Panc1 (cell line): ENCODE measurements around the gene ZNF580. TPM values are rescaled to one million over a fixed set of nuclear protein-coding genes. Genes with fewer than 3 reads are reported as not detected.

Source experiments
- ATAC-seq: fragments of 200-7000 bp; cut with Tn5 transposase; 2 replicates; pipeline ENCODE4 v1.9.1; 2020; ENCODE audit warnings: mild to moderate bottlenecking, moderate library complexity
- BruUV-seq: library from RNA; stranded (reverse); fragments of 400-500 nt; replicated peaks from 2 replicates; lab custom pipeline; 2021; lab: Mats Ljungman, UMichigan
- CTCF ChIA-PET: fragments of 300-600 bp; sonication (Branson Sonifier 250); formaldehyde crosslinking; loops from one replicate; lab custom pipeline; 2022; ENCODE audit warnings: antibody characterized with exemption; lab: Charles Lee
- POLR2A ChIA-PET: fragments of 300-600 bp; sonication (Branson Sonifier 250); formaldehyde crosslinking; loops from one replicate; lab custom pipeline; 2022; ENCODE audit warnings: antibody characterized with exemption; lab: Charles Lee
- DNase-seq: peaks from one replicate; pipeline ENCODE4 v3.0.0-alpha.2; 2010; ENCODE audit warnings: low read depth, low spot score
- H3K27ac ChIP-seq: 2 replicates; pipeline ENCODE4 v1.5.1; 2011; ENCODE audit warnings: mild to moderate bottlenecking, low read length, inconsistent platforms
- H3K27me3 ChIP-seq: fragments of 200-500 bp; sonication (Bioruptor generic); 2 replicates; pipeline ENCODE4 v1.6.0; 2014; ENCODE audit warnings: low read length, inconsistent platforms; ENCODE audit not compliant: control insufficient read depth, insufficient read depth
- H3K36me3 ChIP-seq: fragments of 200-500 bp; sonication (Bioruptor generic); 2 replicates; pipeline ENCODE4 v1.5.1; 2014; ENCODE audit warnings: inconsistent platforms, mild to moderate bottlenecking, low read length, moderate library complexity; ENCODE audit not compliant: control insufficient read depth, insufficient read depth
- H3K4me1 ChIP-seq: 2 replicates; pipeline ENCODE4 v1.5.1; 2011; ENCODE audit warnings: inconsistent platforms, mild to moderate bottlenecking, low read length, moderate library complexity; ENCODE audit not compliant: control insufficient read depth, insufficient read depth
- H3K4me3 ChIP-seq, 2 experiments: 2 replicates each; pipeline ENCODE4 v1.5.1; 2011 to 2012; ENCODE audit warnings: low read depth in 2 of 2, low read length in 2 of 2, mild to moderate bottlenecking in 2 of 2, inconsistent platforms in 1 of 2, moderate library complexity in 1 of 2
- H3K9me3 ChIP-seq: fragments of 200-500 bp; sonication (Bioruptor generic); 2 replicates; pipeline ENCODE4 v1.5.1; 2014; ENCODE audit warnings: low read depth, mild to moderate bottlenecking, inconsistent platforms, low read length, moderate library complexity; ENCODE audit not compliant: control insufficient read depth, insufficient read depth
- POLR2AphosphoS5 ChIP-seq: IDR thresholded peaks from 2 replicates; pipeline ENCODE4 v1.6.1; 2012; ENCODE audit warnings: mild to moderate bottlenecking, low read depth, low read length, moderate library complexity
- SIN3A ChIP-seq: IDR thresholded peaks from 2 replicates; pipeline ENCODE4 v1.6.1; 2012; ENCODE audit warnings: low read depth, mild to moderate bottlenecking, low read length, moderate library complexity, borderline replicate concordance; ENCODE audit not compliant: insufficient read depth
- TCF7L2 ChIP-seq: IDR thresholded peaks from 2 replicates; pipeline ENCODE4 v1.6.1; 2011; ENCODE audit warnings: mild to moderate bottlenecking, low read depth, low read length, inconsistent platforms
- in situ Hi-C: cut with HindIII; loops from 2 replicates; pipeline ENCODE4 v1.10.0; 2016; ENCODE audit warnings: low sequenced_read_pairs, low pct_unique_long_range_greater_than_20kb
- intact Hi-C: fragments of 100-400 bp; cut with micrococcal nuclease; formaldehyde crosslinking; loops from one replicate; pipeline ENCODE4 v1.10.0; 2022; ENCODE audit not compliant: unreplicated experiment
- total RNA-seq: library from RNA; stranded (reverse); gene quantifications from one replicate; pipeline ENCODE4 v1.2.1, GENCODE V29; 2021; ENCODE audit not compliant: unreplicated experiment
- TF ChIP-seq, protein P1 (sequence below): fragments of 450-650 bp; IDR thresholded peaks from 2 replicates; pipeline ENCODE4 v1.5.1; 2017; ENCODE audit warnings: mild to moderate bottlenecking
- TF ChIP-seq, protein P2 (sequence below), 2 experiments: IDR thresholded peaks; 2 replicates each; pipeline ENCODE4 v1.6.1; 2011 to 2012; ENCODE audit warnings: low read depth in 2 of 2, control low read depth in 1 of 2, low read length in 1 of 2, mild to moderate bottlenecking in 1 of 2, moderate library complexity in 1 of 2; ENCODE audit not compliant: insufficient read depth in 1 of 2

Gene ZNF580
- total RNA-seq, 1 experiment from 2014 or later, result 58.0 TPM

- ATAC-seq (no peak), DNase-seq (no peak)
- Histone ChIP-seq H3K9me3 (no peaks in the 10 kb centered on the region), H3K4me3 (no peak overlapping the region), H3K27me3 (no peaks in the 10 kb centered on the region), H3K27ac (no peak overlapping the region), H3K4me1 (no peaks in the 10 kb centered on the region), H3K36me3 (no peaks in the 10 kb centered on the region)
- ChIA-PET CTCF (interaction anchor here (0.7 kb wide), 2 partner anchors 8 to 20 kb away, joined by 3 to 7 read pairs; partner anchors contain the start of gene FIZ1), POLR2A (no interaction called here)
- BruUV-seq, result TSS peak; percentile 55
- intact Hi-C loops, result no loop called here
- in situ Hi-C loops, result no loop called here
- 0 out of 2 replicates have a peak, but pooled peaks have one; percentile 32 for TF ChIP-seq POLR2AphosphoS5
- no peak for TF ChIP-seq TCF7L2
- TF ChIP-seq, protein P1, sequence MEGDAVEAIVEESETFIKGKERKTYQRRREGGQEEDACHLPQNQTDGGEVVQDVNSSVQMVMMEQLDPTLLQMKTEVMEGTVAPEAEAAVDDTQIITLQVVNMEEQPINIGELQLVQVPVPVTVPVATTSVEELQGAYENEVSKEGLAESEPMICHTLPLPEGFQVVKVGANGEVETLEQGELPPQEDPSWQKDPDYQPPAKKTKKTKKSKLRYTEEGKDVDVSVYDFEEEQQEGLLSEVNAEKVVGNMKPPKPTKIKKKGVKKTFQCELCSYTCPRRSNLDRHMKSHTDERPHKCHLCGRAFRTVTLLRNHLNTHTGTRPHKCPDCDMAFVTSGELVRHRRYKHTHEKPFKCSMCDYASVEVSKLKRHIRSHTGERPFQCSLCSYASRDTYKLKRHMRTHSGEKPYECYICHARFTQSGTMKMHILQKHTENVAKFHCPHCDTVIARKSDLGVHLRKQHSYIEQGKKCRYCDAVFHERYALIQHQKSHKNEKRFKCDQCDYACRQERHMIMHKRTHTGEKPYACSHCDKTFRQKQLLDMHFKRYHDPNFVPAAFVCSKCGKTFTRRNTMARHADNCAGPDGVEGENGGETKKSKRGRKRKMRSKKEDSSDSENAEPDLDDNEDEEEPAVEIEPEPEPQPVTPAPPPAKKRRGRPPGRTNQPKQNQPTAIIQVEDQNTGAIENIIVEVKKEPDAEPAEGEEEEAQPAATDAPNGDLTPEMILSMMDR, result no peak
Observed at GRCh38 chr19:55619286-55619685, 21.5 kb upstream of the ZNF580 start.

GRCh38 chr19:55620410-55621204, 20.2 kb upstream of the ZNF580 start:
- no peak overlapping the region for H3K4me3 ChIP-seq
- DNase-seq, result no peak
- TF ChIP-seq POLR2AphosphoS5, result no peak
- TF ChIP-seq, protein P2, sequence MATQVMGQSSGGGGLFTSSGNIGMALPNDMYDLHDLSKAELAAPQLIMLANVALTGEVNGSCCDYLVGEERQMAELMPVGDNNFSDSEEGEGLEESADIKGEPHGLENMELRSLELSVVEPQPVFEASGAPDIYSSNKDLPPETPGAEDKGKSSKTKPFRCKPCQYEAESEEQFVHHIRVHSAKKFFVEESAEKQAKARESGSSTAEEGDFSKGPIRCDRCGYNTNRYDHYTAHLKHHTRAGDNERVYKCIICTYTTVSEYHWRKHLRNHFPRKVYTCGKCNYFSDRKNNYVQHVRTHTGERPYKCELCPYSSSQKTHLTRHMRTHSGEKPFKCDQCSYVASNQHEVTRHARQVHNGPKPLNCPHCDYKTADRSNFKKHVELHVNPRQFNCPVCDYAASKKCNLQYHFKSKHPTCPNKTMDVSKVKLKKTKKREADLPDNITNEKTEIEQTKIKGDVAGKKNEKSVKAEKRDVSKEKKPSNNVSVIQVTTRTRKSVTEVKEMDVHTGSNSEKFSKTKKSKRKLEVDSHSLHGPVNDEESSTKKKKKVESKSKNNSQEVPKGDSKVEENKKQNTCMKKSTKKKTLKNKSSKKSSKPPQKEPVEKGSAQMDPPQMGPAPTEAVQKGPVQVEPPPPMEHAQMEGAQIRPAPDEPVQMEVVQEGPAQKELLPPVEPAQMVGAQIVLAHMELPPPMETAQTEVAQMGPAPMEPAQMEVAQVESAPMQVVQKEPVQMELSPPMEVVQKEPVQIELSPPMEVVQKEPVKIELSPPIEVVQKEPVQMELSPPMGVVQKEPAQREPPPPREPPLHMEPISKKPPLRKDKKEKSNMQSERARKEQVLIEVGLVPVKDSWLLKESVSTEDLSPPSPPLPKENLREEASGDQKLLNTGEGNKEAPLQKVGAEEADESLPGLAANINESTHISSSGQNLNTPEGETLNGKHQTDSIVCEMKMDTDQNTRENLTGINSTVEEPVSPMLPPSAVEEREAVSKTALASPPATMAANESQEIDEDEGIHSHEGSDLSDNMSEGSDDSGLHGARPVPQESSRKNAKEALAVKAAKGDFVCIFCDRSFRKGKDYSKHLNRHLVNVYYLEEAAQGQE (IDR thresholded peaks at IDR 0.05; ENCODE audit: insufficient read depth in 1 of 2, low read depth in 2 of 2, low read length in 1 of 2), result no peak
- TF ChIP-seq, protein P1, result no peak
- TF ChIP-seq SIN3A, result no peak
- no peak for TF ChIP-seq TCF7L2
- in situ Hi-C loops, result no loop called here
- ChIA-PET CTCF (no interaction called here), POLR2A (no interaction called here)
- no peak overlapping the region for H3K27ac ChIP-seq
- no peaks in the 10 kb centered on the region for H3K27me3 ChIP-seq
- intact Hi-C loops, result no loop called here
- no peaks in the 10 kb centered on the region for H3K36me3 ChIP-seq
- no TSS peak for BruUV-seq
- H3K9me3 ChIP-seq, result no peaks in the 10 kb centered on the region
- no peak for ATAC-seq
- H3K4me1 ChIP-seq, result 0 out of 2 replicates have a peak, but pooled peaks cover 3% of the 10 kb centered on the region
